ENCODE measurements around the gene HEG1. TPM values are rescaled to one million over a fixed set of nuclear protein-coding genes. Genes with fewer than 3 reads are reported as not detected.
"Not testable (repeated sequence)": the region's sequence is repeated elsewhere in the genome, so short reads cannot be mapped to it uniquely, and the experiment has no call there.

HEG1 gene, protein sequence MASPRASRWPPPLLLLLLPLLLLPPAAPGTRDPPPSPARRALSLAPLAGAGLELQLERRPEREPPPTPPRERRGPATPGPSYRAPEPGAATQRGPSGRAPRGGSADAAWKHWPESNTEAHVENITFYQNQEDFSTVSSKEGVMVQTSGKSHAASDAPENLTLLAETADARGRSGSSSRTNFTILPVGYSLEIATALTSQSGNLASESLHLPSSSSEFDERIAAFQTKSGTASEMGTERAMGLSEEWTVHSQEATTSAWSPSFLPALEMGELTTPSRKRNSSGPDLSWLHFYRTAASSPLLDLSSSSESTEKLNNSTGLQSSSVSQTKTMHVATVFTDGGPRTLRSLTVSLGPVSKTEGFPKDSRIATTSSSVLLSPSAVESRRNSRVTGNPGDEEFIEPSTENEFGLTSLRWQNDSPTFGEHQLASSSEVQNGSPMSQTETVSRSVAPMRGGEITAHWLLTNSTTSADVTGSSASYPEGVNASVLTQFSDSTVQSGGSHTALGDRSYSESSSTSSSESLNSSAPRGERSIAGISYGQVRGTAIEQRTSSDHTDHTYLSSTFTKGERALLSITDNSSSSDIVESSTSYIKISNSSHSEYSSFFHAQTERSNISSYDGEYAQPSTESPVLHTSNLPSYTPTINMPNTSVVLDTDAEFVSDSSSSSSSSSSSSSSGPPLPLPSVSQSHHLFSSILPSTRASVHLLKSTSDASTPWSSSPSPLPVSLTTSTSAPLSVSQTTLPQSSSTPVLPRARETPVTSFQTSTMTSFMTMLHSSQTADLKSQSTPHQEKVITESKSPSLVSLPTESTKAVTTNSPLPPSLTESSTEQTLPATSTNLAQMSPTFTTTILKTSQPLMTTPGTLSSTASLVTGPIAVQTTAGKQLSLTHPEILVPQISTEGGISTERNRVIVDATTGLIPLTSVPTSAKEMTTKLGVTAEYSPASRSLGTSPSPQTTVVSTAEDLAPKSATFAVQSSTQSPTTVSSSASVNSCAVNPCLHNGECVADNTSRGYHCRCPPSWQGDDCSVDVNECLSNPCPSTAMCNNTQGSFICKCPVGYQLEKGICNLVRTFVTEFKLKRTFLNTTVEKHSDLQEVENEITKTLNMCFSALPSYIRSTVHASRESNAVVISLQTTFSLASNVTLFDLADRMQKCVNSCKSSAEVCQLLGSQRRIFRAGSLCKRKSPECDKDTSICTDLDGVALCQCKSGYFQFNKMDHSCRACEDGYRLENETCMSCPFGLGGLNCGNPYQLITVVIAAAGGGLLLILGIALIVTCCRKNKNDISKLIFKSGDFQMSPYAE (N-terminal part only)
- polyA plus RNA-seq (ENCODE audit: insufficient read length in 4 of 4): 10 to 100 TPM; 24.2 to 49.0 (median 30.8) TPM

DNA sequence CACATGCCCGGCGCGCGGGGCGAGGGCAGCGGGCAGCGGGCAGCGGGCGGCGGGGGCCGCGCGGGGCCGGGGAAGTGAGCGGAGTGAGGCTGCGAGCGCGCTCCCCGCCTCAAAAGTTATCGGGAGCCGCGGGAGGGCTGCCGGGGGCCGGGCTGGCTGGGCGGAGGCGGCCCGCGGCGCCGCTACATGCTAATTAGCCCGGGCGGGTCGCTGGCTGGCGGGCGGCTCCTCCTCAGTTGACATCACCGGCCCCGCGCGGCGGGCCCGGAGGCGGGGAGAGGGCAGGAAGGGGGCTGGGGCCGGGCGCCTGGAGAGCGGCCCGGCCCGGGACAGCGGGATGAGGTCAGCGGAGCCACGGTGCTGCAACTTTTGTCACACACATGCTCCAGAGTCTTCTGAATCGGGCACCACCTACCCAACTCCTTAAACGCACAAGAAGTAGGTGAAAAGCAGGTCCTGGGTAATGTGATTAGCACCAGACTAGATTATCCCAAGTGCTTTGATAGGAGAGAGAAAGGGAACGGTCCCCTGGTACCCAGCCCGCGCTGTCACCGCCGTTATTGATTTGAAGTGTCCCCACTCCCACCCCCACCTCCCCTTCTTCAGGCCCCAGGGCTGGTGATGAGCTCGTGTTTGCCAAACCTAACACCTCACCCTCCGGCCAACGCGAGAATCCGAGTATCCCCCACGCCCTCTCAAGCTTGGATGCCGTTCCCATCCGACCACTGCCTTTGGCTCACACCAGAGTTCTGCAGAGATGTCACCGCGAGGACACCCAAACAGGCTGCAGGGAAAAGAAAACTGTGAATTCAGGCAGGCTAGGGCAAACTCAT is at the start of gene HEG1:
Gene HEG1, minus strand, starts transcription at position 85 of the 833 bp plus-strand sequence. CDS start 107 bp downstream, outside the sequence.
- no peak for DNase-seq (ENCODE audit: low read depth in 4 of 4, low spot score in 3 of 4)

DNA sequence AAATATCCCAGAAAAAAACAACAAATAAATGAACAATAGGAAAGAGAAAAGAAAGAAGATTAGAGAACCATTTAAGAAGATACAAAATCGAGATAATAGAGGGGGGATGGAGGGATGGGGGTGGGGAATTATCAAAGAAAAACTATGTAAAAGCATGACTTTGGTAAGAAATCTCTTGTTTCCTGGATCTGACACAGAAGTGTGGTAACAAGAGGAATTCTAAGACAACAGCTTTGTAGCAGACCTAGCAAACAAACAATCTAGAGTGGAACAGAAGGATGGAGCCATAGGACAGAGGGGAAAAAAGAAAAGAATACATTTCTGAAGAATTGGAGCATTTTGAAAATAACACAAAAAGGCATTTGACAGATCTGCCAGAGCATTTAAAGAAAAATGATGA is 49.3 kb upstream of the HEG1 start:
- DNase-seq (ENCODE audit: low read depth in 4 of 4, low spot score in 3 of 4): no peak

DNA sequence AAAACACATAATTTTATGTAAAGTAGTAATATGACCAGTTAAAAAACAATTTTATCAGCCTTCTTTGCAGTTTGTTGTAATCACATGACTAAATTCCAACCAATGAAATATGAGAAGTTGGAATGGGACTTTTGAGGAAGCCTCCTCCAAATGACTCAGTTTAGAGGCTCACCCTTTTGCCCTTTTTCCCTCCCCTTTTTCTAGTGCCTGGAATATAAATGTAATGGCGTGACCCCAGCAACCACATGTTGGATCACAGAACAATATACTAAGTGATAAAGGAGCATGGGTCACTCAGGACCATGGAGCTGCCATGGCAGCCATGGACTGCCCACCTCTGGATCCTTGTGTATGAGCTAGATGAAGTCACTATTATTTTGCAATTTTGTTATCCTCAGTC is 48.8 kb upstream of the HEG1 start:
- no peak for DNase-seq (ENCODE audit: low read depth in 4 of 4, low spot score in 3 of 4)

DNA sequence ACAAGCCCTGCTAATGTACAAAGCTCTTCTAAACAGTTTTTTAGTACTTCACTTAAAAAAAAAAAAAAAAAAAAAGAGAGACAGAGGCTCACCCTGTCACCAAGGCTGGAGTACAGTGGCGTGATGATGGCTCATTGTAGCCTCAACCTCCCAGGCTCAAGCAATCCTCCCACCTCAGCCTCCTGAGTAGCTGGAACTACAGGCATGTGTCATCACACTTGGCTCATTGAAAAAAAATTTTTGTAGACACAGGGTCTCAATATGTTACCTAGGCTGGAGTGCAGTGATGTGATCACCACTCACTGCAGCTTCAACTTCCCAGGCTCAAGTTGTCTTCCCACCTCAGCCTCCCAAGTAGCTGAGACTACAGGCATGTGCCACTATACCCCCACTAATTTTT is 47.6 kb upstream of the HEG1 start:
- DNase-seq (ENCODE audit: low read depth in 4 of 4, low spot score in 3 of 4): no peak

DNA sequence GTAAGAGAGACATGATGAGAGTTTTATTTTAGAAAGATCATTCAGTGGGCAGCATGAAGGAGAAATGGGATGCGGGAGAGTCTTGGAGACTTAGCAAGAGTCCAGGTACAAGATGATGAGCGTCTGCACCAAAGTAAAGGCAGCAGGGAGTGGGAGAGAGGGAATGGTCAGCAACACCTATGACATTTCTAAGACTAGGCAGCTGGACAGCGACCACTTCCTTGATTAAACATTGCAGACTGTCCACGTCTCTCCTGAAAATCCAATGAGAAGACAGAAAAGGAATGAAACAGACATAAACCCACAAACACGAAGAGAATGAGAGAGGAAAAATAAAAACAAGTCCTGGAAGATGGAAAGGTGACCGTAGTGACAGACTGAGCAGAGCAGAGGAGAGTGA is 46.7 kb upstream of the HEG1 start:
- DNase-seq (ENCODE audit: low read depth in 4 of 4, low spot score in 3 of 4): no peak

DNA sequence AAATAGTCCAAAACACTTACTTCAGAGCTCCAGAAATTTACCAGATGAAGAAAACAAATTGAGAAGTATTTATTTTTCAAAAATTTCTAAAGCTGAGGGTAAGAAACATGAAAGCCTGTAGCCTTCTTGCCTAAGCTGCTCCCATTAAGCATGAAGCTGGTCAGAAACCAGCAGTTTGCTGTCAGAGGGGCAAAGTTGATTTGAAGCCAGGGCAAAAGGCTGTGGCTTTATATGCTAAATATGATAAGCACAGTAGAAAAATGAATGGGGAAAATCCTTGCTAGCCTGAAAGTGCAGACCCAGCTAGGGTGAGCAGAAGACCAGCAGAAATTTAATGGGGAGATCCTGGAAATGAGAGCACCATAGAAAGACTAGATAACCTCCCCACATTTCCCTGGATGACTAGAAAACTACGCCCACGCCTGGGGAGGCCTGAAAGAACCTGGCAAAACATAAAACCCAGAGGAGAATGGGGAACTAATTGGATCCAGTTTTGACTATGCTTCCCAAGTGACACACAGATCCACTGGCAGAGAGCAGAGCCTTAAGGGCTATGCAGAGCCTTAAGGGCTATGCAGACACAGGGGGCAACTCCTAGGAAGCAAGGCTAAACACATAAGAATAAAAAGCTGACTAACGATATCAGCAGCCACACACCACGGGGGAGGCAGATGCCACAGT is 43.0 kb upstream of the HEG1 start:
- DNase-seq (ENCODE audit: low read depth in 4 of 4, low spot score in 3 of 4): no peak

DNA sequence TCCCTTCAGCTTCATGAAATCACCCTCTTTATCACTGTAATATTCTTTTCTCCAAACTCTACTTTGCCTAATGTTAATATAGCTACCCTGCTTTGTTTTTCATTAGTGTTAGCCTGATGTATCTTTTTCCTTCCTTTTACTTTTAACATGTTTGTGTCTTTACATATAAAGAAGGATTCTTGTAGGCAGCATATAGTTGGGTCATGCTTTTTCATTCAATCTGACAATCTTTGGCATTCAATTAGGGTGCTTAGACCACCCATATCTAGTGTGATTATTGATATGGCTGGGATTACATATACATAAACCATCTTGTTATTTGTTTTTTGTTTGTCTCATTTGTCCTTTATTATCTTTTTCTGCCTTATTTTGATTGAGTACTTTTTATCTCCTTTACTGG is 34.9 kb upstream of the HEG1 start:
- no peak for DNase-seq (ENCODE audit: low read depth in 4 of 4, low spot score in 3 of 4)

DNA sequence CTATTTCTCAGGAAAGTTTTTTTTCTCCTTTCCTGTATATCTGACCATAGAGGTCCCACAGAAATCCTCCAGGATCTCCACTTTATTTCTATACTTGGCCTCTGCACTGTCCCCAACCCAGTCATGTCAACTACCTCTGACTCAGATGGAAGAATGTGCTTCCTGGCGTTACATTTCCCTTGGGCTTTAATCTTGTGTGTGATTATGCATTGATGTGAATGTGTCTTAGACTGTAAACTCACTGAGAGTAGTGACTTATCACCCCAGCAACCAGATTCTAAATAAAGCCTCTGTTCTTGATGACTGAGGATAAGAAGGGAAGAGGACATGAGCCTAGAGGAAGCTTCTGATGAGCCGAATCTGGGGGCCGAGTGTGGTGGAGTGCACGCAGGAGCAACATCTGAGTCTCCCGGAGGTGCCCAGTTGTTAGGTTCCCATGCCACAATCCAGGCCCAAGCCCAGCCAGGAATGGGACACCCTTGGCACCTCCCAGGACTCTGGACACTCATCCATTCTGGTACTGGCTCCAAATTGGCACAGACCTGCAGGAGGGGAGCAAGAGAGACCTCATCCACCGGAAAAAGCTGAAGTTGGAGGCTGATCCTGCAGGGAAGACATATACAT is 32.1 kb upstream of the HEG1 start:
- no peak for DNase-seq (ENCODE audit: low read depth in 4 of 4, low spot score in 3 of 4)

DNA sequence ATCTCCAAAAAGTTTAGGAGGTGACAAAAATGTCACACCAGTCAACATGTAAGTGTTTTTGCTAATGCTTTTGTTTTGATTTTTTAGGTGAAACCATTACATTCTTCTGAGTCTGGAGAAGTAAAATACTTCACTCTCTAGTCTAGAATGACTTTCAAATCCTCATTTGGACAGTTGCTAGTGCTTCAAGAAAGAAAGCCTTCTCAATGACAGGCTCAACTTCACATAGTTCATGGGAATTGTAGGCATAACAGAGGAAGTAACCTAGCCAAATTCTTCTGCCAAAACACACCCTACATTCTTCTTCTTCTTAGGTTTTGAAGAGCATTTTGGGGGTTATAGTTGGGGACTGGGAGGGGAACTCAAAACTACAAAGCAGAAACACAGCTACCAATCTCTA is 29.4 kb upstream of the HEG1 start:
- DNase-seq (ENCODE audit: low read depth in 4 of 4, low spot score in 3 of 4): no peak

DNA sequence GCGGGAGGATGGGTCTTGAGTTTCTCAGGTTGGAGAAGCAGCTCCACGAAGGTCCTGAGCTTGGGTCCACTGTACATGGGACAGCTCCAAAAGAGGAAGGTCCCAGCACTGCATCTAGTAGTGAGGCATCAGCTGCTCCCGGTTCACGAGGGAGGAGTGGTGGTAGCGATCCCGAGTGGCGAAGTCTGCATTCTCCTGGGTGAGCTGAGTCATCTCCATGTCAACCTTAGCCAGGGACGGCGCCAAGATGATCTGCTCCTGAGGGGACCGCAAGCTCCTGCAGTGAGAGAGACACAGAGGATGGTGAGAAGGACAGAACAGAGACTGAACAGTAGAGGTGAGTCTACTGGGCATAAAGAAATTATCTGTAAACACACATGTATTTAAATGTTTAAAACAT is 28.0 kb upstream of the HEG1 start:
- DNase-seq (ENCODE audit: low read depth in 4 of 4, low spot score in 3 of 4): no peak

DNA sequence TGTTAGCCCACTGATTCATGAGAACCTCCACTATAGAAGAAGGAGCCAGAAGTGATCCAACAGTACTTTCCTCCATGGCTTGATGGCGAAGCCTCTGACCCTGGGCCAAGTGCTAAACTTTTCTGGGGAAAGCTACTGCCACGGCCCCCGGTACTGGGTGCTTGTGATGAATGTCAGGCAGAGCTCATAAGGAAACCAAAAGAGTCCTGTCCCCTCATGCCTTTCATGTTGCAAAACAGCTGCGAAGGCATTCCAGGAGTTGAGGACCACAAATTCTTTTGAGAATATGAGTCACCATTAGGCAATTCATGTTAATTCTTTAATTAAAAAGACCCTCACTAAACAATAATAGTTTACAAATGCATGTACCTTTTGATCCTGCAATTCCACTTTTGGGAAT is 26.5 kb upstream of the HEG1 start:
- not testable (repeated sequence) for DNase-seq (ENCODE audit: low read depth in 4 of 4, low spot score in 3 of 4)

DNA sequence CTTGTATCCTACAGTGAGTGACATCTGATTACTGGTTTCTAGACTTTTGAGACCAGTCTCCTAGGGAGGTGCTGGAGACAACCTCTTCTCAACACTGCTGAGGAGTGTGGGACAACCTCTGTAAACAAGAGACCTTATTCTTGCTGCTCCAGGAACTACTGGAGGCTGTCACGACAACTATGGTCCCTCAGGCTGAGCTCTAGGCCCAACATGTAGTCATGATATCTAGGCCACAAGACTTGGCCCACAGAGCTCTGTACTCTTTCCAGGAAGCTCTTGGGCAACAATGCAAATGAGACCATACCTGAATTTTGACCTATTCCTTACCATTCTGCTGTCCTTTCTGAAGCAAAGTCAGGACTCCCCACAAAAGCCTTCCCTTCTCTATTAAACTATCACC is 24.3 kb upstream of the HEG1 start:
- DNase-seq (ENCODE audit: low read depth in 4 of 4, low spot score in 3 of 4): no peak

DNA sequence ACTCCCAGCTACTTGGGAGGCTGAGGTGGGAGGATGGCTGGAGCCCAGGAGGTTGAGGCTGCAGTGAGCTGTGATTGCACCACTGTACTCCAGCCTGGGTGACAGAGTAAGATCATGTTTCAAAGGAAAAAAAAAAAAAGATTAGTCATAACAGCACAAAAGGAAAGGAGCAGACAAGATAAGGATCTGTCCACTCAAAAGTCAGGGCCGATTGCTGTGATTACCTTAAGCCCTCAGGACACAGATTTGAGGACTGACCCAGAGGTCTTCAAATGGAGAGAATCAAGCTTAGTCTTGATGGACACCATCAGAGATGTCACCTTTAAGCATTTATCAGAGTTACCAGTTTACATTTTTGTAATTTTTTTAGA is 23.9 kb upstream of the HEG1 start:
- DNase-seq (ENCODE audit: low read depth in 4 of 4, low spot score in 3 of 4): no peak

DNA sequence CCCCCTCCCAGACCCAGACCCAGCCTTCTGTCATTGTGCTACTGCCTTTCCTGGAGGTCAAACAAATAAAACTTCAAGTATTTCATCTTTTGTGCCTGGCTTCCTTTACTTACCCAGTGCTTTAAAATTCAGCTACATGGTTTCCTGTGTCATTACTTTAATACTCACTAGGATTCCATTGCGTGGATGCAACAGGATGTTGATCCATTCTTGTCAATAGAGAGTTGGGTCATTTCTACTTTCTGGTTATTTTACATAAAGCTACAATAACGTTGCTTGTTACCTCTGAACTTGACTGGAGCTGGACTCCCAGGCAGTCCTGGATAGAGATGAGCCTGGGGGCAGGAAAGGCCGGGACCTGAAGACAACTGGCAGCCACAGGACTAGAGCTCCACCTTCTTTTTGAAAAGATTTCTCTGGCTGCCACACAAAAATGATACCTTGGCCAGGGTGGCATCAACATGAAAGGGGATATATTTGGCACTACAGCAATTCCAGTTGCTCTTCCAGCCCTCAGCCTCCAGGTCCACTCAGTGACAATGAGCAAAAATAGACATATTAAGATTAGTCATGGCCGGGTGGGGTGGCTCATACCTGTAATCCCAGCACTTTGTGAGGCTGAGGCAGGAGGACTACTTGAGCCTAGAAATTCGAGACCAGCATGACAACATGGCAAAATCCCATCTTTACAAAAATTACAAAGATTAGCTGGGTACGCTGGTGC is 23.3 kb upstream of the HEG1 start:
- DNase-seq (ENCODE audit: low read depth in 4 of 4, low spot score in 3 of 4): no peak

DNA sequence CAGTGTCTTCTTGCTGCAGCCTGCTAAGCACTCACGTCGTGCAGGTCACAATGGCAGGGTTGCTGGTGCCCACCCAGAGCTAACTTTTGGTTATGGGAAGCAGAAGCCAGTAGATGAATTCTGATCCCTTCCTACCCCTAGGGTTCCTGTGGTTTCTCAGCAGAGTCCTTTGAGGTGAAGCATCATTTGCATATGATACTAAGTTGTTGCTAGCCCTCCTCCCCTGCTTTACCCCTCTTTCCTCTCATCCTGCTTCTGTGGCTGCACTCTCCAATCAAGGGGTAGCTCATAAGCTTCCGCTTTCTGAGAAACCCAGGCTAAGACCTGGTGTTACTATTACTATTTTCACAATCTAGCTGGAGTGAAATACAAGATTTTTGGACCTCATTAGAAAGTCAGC is 22.1 kb upstream of the HEG1 start:
- no peak for DNase-seq (ENCODE audit: low read depth in 4 of 4, low spot score in 3 of 4)

DNA sequence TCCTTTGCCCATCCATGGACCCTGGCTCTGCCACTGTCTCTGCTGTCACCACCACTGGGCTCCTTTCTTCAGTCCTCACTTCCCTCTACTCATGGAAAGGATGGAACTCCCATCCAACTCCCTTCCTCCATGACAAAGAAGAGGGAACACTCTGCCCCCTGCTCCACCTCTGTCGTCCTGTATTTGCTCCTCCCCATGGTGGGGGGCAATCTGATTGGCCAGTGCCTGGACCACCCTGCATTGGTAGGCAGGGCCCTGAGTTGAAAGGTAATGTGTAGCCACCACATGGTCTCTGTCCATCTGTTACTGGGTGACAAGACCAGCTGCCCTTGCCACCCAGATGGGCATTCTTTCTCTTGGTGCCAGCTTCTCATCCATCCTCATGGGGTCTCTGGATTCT is 20.7 kb upstream of the HEG1 start:
- DNase-seq (ENCODE audit: low read depth in 4 of 4, low spot score in 3 of 4): no peak

DNA sequence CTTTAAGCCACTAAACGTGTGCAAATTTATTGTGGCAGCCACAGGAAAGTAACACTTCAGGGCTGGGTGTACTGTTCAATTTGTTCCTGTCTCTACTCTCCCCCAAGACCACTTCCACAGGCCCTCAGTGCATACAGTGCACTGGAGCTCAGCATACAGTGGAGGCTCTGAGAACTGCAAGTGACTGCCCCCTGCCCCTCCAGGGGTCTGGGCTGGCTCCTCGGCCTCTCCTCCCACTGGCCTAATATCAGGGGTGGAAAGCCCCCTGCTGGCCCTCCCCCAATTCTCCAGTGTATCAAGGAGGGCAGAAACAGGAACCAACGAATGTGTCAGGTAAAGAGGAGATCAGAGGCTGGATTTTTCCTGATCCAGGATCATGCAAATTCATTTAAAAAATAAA is 19.9 kb upstream of the HEG1 start:
- DNase-seq (ENCODE audit: low read depth in 4 of 4, low spot score in 3 of 4): no peak

DNA sequence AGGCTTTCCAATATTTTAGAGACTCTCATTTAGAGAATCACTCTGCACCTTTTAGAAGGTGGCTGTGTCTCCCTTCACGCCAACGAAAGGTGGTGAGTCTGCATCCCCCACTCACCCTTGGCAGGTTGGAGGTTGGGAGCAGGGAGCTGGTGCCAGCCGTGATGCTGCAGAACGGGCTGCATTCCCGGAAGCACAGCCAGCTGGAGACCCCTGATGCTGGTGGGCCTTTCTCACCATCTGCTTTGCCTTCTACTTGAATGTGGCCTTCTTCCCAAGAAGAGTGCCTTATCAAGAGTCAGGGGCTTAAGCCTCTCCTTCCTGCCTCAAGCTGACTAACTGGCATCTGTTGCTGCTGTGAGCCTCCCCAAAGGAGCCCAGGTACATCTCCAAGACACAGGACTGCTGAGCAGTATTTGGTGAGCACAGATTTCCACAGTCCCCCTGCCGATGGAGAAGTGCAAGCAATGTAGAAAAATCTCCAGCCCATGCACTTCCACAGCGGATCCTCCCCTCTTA is 17.7 kb upstream of the HEG1 start:
- DNase-seq (ENCODE audit: low read depth in 4 of 4, low spot score in 3 of 4): no peak
